GM23338 (cell line): ENCODE data around the gene INPPL1. TPM values are rescaled to one million over a fixed set of nuclear protein-coding genes. Genes with fewer than 3 reads are reported as not detected.

Source experiments
- ATAC-seq: fragments of 200-7000 bp; cut with Tn5 transposase; 3 replicates; pipeline ENCODE4 v1.9.1; 2020
- DNase-seq: peaks from one replicate; pipeline ENCODE4 v3.0.0-alpha.2; 2015; ENCODE audit warnings: low spot score
- H2AFZ ChIP-seq: fragments of 200-600 bp; sonication (generic); 2 replicates; pipeline ENCODE4 v1.8.0; 2016; ENCODE audit warnings: antibody characterized with exemption, mild to moderate bottlenecking, moderate library complexity
- H3F3A ChIP-seq: fragments of 200-600 bp; sonication (generic); replicated peaks from 2 replicates; pipeline ENCODE4 v1.8.0; 2017; ENCODE audit warnings: antibody characterized with exemption, mixed run types, low read depth
- H3K27ac ChIP-seq: fragments of 200-600 bp; sonication (generic); 2 replicates; pipeline ENCODE4 v1.6.1; 2016; ENCODE audit warnings: low read depth
- H3K27me3 ChIP-seq: fragments of 200-600 bp; sonication (generic); 2 replicates; pipeline ENCODE4 v1.8.0; 2016; ENCODE audit warnings: mild to moderate bottlenecking, mixed run types, moderate library complexity; ENCODE audit not compliant: insufficient read depth
- H3K36me3 ChIP-seq: fragments of 200-600 bp; sonication (generic); 2 replicates; pipeline ENCODE4 v1.8.0; 2016; ENCODE audit warnings: mild to moderate bottlenecking; ENCODE audit not compliant: insufficient read depth
- H3K4me1 ChIP-seq: fragments of 200-600 bp; sonication (generic); 2 replicates; pipeline ENCODE4 v1.8.0; 2016; ENCODE audit warnings: mild to moderate bottlenecking, moderate library complexity; ENCODE audit not compliant: insufficient read depth
- H3K4me2 ChIP-seq: fragments of 200-600 bp; sonication (generic); 2 replicates; pipeline ENCODE4 v1.7.1; 2017; ENCODE audit warnings: mixed run types
- H3K4me3 ChIP-seq: fragments of 200-600 bp; sonication (generic); 2 replicates; pipeline ENCODE4 v1.6.1; 2016; ENCODE audit warnings: mixed run types
- H3K79me2 ChIP-seq: fragments of 200-600 bp; sonication (generic); replicated peaks from 2 replicates; pipeline ENCODE4 v1.8.0; 2017; ENCODE audit warnings: mild to moderate bottlenecking; ENCODE audit not compliant: insufficient read depth
- H3K9me2 ChIP-seq: fragments of 200-600 bp; sonication (generic); 2 replicates; pipeline ENCODE4 v1.8.0; 2017; ENCODE audit not compliant: insufficient read depth
- H4K20me1 ChIP-seq: fragments of 200-600 bp; sonication (generic); replicated peaks from 2 replicates; pipeline ENCODE4 v1.8.0; 2017; ENCODE audit warnings: mild to moderate bottlenecking; ENCODE audit not compliant: insufficient read depth
- H3K27ac Mint-ChIP-seq: 2 replicates; pipeline ENCODE4 v1.8.0; 2020; ENCODE audit warnings: inconsistent platforms, mild to moderate bottlenecking, moderate library complexity, mixed read lengths
- H3K27me3 Mint-ChIP-seq: 3 replicates; pipeline ENCODE4 v1.8.0; 2022; ENCODE audit warnings: low read depth, mild to moderate bottlenecking, moderate library complexity, mixed read lengths, inconsistent platforms; ENCODE audit not compliant: insufficient read depth, poor library complexity
- H3K36me3 Mint-ChIP-seq: 3 replicates; pipeline ENCODE4 v1.8.0; 2021; ENCODE audit warnings: low read depth, mild to moderate bottlenecking, inconsistent platforms, moderate library complexity, mixed read lengths
- H3K4me1 Mint-ChIP-seq: 3 replicates; pipeline ENCODE4 v1.8.0; 2020; ENCODE audit warnings: mild to moderate bottlenecking, inconsistent platforms, mixed read lengths
- H3K4me3 Mint-ChIP-seq: 3 replicates; pipeline ENCODE4 v1.8.0; 2021; ENCODE audit warnings: moderate library complexity, mild to moderate bottlenecking, inconsistent platforms, mixed read lengths
- H3K9me3 Mint-ChIP-seq: 3 replicates; pipeline ENCODE4 v1.8.0; 2020; ENCODE audit warnings: moderate library complexity, mild to moderate bottlenecking, inconsistent platforms, mixed read lengths
- CREB1 ChIP-seq: fragments of 250-450 bp; sonication (Bioruptor Pico); IDR thresholded peaks from 2 replicates; pipeline ENCODE4 v1.5.0; 2020; ENCODE audit warnings: low read depth, mild to moderate bottlenecking, moderate library complexity
- EZH2phosphoT487 ChIP-seq: fragments of 200-600 bp; sonication (generic); IDR thresholded peaks from one replicate; pipeline ENCODE4 v1.8.1; 2018; ENCODE audit warnings: antibody characterized with exemption; ENCODE audit not compliant: unreplicated experiment
- NANOG ChIP-seq: IDR thresholded peaks from 2 replicates; pipeline ENCODE4 v1.6.1; 2016; ENCODE audit warnings: antibody characterized with exemption, borderline replicate concordance
- POLR2AphosphoS5 ChIP-seq: IDR thresholded peaks from 2 replicates; pipeline ENCODE4 v1.6.1; 2016; ENCODE audit warnings: antibody characterized with exemption, low read depth
- REST ChIP-seq: IDR thresholded peaks from one replicate; pipeline ENCODE4 v1.6.1; 2018; ENCODE audit warnings: antibody characterized with exemption; ENCODE audit not compliant: unreplicated experiment
- STAT1 ChIP-seq: IDR thresholded peaks from one replicate; pipeline ENCODE4 v1.6.1; 2016; ENCODE audit warnings: antibody characterized with exemption; ENCODE audit not compliant: unreplicated experiment
- ZNF114 ChIP-seq: fragments of 250-450 bp; sonication (Bioruptor Pico); IDR thresholded peaks from 2 replicates; pipeline ENCODE4 v1.5.0; 2020; ENCODE audit warnings: mild to moderate bottlenecking, moderate library complexity
- ZNF331 ChIP-seq: fragments of 250-450 bp; sonication (Bioruptor Pico); IDR thresholded peaks from 2 replicates; pipeline ENCODE4 v1.5.0; 2020; ENCODE audit warnings: low read depth, mild to moderate bottlenecking, moderate library complexity
- ZNF462 ChIP-seq: fragments of 250-450 bp; sonication (Bioruptor Pico); IDR thresholded peaks from 2 replicates; pipeline ENCODE4 v1.5.0; 2020; ENCODE audit warnings: mild to moderate bottlenecking, moderate library complexity
- polyA plus RNA-seq: library from polyadenylated mRNA; unstranded; fragments of >200 nt; fragmentation: Nextera tagmentation; extraction: Ambion mirVana; gene quantifications from 2 replicates; pipeline ENCODE4 v1.2.1, GENCODE V29; 2016
- total RNA-seq: library from RNA; depleted of rRNA; stranded (reverse); fragments of >200 nt; shearing (Covaris generic); gene quantifications from 2 replicates; pipeline ENCODE4 v1.2.3, GENCODE V29; 2014
- TF ChIP-seq, protein P1 (sequence below): IDR thresholded peaks from 2 replicates; pipeline ENCODE4 v1.6.1; 2016; ENCODE audit warnings: antibody characterized with exemption

The INPPL1 gene
- total and polyA plus RNA-seq, 2 experiments from 2014 or later: 21.5 to 54.7 TPM

DNA sequence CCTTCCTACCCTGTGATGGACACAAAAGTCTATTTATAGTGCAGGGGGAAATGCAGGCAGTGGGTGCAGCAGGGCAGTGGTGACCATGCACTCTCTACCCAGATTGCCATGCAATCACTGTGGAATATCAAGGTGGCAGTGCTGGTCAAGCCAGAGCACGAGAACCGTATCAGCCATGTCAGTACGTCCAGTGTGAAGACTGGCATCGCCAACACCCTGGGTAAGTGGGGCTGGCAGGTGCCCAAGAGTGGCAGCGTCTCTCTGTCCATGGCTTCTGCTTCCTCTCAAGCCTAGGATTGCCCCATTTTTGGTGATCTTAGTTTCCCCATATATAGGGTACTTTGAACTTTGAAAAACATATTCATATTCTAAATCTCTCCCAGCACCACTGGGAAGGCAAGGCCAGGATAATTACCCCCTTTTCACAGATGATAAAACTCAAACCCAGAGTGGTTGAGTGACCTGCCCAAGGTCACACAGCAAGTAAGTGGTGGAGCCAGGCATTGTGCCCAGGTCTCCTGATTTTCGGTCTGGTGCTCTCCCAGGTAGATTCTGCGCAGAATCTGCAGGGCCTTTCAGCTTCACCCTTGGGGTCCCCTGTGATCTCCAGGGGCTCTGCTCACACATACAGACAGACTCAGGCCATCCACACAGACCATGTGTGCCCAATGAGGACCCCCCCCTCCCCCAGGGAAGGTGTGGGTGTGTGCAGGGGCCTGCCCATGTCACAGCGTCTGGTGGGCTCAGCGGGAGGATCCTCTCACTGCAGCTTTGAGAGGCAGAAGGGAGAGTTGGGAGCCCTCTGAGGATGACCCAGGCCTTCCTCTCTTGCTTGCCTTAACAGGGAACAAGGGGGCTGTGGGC, 7.1 kb downstream of the INPPL1 start (continued):
- TF ChIP-seq ZNF462 (CRISPR knock-in tag) (no peak), NANOG (no peak), POLR2AphosphoS5 (no peak), ZNF331 (CRISPR knock-in tag) (no peak)

GRCh38 chr11:72232260-72233055, 7.9 kb downstream of the INPPL1 start:
- Histone ChIP-seq H3K4me2 (no peak overlapping the region), H3K27me3 (no peaks in the 10 kb centered on the region), H3K4me3 (no peak overlapping the region), H3K9me2 (no peaks in the 10 kb centered on the region), H2AFZ (no peak overlapping the region), H3K4me1 (peaks cover 2% of the 10 kb centered on the region), H3K79me2 (no peaks in the 10 kb centered on the region), H3K27ac (no peak overlapping the region), H4K20me1 (no peaks in the 10 kb centered on the region; the same call in 1 of the 2 replicates), H3K36me3 (no peaks in the 10 kb centered on the region; the same call in 1 of the 2 replicates), H3F3A (no peaks in the 10 kb centered on the region)
- peaks cover 4% of the 10 kb centered on the region; the same call in 2 of the 3 replicates for H3K4me1 Mint-ChIP-seq
- H3K27me3 Mint-ChIP-seq: peaks cover 13% of the 10 kb centered on the region
- no peaks in the 10 kb centered on the region for H3K9me3 Mint-ChIP-seq
- H3K36me3 Mint-ChIP-seq: peaks cover 77% of the 10 kb centered on the region
- no peak for ATAC-seq
- no peak overlapping the region for H3K27ac Mint-ChIP-seq
- no peak overlapping the region for H3K4me3 Mint-ChIP-seq
- DNase-seq: no peak
- TF ChIP-seq STAT1: no peak
- TF ChIP-seq, protein P1, sequence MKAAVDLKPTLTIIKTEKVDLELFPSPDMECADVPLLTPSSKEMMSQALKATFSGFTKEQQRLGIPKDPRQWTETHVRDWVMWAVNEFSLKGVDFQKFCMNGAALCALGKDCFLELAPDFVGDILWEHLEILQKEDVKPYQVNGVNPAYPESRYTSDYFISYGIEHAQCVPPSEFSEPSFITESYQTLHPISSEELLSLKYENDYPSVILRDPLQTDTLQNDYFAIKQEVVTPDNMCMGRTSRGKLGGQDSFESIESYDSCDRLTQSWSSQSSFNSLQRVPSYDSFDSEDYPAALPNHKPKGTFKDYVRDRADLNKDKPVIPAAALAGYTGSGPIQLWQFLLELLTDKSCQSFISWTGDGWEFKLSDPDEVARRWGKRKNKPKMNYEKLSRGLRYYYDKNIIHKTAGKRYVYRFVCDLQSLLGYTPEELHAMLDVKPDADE: no peak
- no peak for TF ChIP-seq EZH2phosphoT487
- no peak for TF ChIP-seq POLR2AphosphoS5
- no peak for TF ChIP-seq ZNF331 (CRISPR knock-in tag)
- TF ChIP-seq CREB1 (CRISPR knock-in tag): no peak
- TF ChIP-seq NANOG: no peak
- TF ChIP-seq REST: no peak
- no peak for TF ChIP-seq ZNF114 (CRISPR knock-in tag)
